NCI-H2171 treated with DMSO at 0.1 percent for 48 hours (cell line): ENCODE measurements around the gene TMEM47.
A peak's percentile ranks its signal among the peaks of the same experiment; 100 is the strongest.

Experiments used
- DNase-seq: peaks from one replicate; lab custom pipeline; 2025; lab: John Stamatoyannopoulos, UW

The TMEM47 gene

DNA sequence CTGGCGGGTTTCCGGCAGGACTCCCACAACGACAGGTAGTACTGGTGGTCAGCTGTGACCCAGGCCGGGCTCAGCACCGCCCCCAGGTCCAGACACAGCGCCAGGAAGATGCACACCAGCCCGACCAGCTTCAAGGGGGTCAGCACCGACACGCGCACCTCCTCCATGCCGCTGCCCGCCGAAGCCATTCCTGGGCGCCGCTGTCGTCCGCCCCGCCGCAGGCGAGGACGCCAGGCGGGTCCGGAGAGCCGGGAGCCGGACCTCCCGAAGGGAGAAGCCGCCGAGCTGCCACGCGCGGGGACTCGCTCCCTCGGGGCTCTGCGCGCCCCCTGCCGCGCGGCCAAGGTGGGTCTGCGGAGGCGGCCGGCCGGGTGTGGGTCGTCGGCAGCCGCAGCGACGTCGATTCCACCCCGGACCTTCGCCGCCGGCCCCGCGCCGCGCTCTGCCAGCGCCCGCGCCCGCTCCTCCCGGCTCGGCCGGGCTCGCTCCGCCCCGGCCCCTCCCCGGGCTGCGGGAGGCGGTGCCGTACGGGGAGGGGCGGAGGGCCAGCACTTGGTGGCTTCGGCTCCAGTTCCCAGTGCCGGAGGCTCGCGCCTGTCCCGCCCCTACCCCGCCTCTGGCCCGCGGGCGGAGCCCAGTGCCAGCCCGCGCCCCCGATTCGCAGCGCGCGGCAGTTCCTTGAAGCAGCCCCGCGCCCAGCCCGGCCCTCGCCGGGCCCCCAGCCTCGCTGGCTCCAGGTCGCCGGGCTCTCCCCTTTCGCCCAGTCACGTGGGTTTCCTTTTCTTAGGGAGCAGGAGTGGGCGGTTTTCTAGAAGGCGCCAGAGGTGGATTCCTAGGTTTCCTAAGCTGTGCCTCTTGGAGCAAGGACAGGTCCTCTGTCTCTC lies at the start of gene TMEM47:
Gene TMEM47, minus strand, starts transcription at position 444 of the 884 bp plus-strand sequence. Its CDS starts 256 bp downstream, at position 188.
- DNase-seq: peak; percentile 15

DNA sequence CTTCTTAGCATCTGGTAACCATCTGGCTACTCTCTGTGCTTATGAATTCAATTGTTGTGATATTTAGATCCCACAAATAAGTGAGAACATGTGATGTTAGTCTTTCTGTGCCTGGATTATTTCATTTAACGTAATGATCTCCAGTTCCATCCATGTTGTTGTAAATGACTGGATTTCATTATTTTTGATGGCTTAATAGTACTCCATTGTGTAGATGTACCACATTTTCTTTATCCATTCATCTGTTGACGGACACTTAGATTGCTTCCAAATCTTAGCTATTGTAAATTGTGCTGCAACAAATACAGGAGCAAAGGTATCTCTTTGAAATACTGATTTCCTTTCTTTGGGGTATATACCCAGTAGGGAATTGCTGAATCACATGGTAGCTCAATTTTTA lies 30.0 kb upstream of the TMEM47 start:
- no peak for DNase-seq

DNA sequence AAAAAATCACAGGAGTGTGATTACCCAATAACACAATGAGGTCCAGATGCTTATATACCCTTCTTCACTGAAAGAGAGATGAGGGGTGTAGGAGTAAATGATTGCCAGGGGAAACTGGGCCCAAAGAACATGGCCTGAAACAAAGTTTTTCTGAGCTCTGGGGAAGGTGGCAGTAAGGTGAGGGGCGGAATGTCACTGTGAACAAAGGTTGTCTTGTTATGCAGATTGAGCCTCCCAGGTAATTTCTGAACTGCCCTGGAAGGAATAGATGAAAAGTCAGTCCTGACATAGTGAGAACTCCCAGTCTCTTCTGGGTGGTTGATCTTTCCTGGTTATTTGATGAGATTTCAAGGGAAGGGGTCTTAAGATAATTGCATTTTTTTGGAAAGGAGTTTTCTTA lies 2.5 kb upstream of the TMEM47 start:
- DNase-seq: no peak

DNA sequence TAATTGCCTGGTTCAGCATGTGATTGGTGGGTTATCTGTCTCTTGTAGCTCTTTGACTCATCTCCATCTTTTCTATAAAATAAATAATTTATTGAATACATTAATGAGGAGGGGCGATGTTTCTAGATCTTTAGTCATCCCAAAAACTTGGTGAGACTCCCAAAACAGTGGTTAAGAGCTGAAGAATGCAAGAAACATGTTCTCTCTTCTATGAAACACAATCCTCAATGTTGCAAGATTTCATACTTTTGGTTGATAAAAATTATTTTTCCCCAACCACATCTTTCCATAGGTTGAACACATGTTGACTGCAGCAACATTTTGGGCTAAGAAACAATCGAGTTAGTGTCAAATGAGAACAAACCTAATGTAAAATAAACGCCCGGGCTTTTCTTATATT lies 1.2 kb upstream of the TMEM47 start:
- no peak for DNase-seq

DNA sequence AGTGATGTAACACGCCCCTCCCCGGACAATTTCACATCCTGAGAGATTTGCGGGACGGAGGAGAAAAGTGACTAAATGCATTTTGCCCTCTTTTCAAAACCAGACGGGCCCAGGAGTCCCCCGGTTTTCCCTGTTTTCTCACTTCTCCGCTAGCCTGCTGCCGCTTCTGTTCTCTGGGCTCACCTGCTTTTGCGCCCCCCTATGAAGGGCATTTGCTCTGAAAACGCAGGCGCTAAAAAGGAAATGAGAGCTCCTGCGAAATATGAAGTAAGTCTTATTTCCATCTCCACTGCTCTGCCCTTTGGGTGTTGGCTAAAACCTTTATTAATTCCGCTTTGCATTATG lies 613 bp upstream of the TMEM47 start:
- no peak for DNase-seq

DNA sequence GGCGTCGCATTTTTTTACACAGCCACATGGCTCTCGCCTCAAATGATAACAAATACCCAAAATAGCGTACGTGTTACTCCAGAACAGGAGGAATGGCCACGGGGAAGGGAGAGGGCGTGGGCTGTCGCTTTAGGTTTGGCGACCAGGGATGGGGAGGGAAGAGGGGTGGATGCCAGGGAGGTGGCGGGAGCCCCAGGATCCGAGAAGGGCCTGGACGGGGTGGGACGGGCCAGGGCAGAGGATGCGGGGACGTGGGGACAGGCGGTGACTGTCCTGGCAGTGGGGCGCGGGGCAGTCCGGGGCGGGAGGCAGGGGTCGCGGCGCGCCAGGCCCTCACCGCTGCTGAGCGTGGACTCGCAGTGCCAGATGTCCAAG lies 631 bp downstream of the TMEM47 start:
- no peak for DNase-seq

DNA sequence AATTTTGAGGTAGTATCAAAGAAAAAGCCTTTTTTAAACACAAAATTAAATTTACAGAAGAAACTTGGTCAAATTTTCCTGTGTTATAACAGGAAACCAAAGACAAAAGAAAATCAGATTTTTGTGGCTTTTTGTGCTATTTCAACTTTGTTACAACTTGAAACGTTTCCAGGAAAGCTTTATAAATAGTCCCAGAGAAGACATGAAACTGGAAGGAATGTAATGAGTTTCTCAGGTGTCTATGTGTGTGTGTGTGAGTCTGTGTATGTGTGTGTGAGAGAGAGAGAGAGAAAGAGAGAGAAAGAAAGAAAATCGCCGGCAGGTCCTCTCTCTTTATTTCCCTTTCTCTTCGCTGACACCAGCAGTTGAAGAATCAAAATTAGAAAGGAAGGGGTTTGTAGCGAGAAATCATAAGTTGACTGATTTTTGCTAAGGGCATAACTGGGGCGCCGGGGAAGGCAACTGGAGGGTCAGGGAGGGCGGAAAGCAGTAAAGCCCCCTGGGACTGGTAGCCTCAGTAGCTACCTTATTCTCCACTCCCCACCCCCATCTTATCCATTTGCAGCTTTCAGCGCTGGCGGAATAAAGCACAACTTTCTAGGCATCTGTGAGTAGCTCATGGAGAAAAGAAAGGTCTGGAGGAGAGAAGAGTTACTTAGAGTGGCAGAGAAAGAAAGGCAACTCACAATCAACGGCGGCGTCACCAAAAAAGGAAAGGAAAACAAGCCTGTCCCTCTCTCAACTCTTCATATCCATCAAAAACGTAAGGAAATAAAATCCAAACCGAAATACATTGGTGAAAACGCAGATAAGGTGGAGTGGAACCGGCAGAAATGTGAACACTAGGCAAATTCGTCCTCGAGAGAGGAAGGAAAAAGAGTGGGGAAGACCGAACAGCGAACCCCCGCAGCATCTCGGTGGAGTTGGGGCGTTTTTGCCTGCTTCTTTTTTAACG lies 1.3 kb downstream of the TMEM47 start:
- DNase-seq: no peak

DNA sequence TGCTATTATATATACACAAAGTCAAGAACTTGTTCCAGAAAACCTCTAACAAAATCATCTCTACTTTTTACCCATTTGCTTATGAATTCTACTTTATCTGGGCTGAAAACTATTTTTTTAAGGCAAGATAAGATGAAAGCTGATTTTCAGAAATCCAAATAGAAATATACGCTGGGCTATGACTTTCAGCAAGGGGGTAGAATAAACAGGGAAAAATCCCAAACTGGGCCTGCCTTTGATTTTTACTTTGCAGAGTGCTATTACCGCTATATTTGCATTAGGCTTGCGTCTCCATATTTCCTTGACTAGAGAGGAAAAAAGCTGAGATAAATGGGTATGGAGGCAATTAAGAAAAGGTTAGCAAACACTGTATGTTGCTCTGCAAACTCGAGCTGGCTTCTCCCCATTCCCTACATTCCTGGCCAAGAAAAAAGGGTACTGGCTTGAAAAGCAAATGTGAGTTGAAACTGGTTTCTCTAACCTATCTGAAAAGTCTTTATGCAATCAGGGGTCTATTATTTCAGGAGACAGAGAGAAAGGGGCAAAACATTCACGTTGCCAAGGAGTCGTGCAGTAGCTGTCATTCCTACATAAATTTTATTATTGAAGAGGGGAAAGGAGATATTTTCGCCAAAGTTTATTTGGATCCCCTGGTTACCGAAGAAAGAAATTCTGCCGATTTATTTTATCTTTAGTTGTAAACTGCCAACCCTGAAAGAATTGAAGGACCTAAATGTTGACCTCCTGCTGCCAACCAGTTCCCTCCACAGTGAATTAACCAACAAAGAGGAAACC lies 2.2 kb downstream of the TMEM47 start:
- DNase-seq: no peak

DNA sequence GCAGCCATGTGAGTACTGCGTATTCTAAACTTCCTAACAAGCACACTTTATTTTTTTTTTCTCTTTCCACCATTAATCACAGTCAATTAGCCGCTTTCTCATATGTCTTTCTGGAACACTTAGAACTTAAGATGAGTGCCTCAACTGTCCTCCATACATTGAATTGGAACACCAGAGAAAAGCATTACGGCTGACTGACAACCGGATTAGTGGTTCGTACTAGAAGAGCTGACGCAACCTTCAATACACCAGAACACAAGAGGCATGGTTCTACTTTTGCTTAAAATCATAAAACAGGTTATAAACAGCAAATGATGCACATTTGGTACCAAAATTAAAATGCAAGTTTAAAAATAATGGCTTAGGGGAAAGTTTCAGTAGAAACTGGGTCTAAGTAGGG lies 3.3 kb downstream of the TMEM47 start:
- DNase-seq: no peak

DNA sequence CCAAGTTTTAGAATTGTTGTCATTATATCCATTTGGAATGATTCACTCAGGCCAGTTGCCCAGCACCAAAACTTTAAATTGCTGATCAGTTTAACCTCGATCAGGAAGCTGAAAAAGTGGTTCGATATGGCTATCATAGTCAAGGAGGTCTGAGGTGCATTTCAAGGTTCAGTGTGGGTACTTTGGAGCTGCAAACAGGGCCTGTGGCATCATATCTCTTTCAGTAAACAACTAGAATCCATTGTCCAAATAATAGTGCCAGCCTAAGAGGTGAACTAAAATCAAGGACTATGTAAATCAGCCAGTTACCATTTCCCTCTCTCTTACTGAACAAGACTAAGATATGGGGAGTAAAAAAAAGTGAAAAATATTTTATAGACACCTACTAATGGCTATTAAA lies 14.2 kb downstream of the TMEM47 start:
- DNase-seq: no peak

DNA sequence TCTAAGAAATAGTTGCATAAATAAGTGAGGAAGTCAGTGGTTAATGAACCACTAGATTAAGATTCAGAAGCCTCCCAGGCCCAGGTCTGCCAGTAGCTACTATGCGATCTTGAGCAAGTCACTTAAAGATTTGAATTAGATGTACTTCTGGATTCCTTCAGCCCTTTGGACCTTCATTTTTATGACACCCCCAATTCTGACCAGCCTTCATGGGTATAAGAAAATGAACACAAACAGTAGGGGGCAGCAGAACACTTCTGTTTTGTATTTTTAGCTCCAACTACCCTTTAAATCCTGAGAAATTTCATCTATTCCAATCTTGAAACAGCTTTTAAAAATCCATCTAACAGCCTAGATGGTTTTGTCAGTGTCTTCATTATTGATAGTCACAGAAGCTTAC lies 19.0 kb downstream of the TMEM47 start:
- DNase-seq: peak; percentile 0

DNA sequence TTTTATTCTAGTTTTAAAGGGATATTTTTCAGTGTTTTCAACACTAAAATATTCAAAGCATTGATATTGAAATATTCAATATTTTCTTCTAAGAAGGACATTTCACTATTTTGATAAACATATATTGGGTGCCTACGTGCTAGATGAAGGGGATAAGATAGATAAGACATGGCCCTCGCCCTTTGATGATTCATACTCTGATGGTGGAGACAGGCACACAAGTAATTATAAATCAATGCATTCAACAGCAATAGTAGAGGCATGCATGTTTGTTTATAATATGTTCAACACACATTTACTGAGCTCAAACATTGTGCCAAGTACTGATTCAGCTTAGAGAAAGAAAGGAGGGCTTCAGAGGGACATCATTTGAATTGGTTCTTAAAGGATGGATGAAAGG lies 22.7 kb downstream of the TMEM47 start:
- DNase-seq: no peak

DNA sequence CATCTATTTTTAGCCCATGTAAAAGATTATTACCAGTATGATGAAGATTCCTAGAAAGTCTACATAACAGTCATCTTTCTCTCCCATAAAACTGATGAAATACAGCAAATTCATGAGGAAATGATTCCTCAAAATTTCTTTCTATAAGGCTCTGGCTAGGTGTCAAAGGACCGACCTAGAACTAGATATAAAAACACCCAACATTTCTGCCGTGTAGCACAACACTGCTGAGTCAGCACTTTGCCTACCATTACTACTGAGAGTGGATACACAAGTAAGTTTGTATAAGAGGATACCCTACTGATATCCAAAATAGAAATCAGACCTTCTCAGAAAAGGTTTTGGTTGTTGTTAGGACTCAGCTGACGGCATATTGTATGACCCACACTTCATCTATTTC lies 24.7 kb downstream of the TMEM47 start:
- DNase-seq: no peak

DNA sequence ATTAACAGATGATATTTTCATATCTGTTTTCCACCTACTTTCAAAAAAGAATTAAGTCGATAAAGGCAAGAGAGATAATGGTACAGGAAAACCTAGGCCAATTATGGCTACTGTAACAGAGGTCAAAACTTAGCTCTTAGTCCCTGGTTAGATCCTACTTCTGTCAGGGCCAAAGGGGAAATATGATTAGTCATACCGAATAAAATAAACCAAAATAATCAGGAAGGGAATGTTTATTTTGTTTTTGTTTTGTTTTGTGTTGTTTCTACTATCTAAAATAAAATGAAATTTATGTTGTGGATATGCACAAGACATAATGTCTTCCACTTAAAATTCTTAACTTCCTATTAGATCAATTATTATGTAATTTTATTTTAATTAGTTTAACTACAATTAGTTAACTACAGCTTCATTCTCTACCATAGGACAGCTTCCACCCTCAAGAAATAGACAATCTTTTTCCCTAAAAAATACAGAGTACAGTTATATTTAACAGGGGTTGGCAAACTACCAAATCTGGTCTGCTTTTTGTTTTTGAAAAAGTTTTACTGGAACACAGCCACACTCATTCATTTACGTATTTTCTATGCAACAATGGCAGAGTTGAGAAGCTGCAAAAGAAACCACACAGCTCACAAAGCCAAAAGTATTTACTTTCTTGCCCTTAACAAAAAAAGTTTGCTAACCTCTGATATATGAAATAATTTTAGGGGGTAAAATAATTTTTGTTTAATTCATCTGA lies 25.4 kb downstream of the TMEM47 start:
- DNase-seq: no peak

DNA sequence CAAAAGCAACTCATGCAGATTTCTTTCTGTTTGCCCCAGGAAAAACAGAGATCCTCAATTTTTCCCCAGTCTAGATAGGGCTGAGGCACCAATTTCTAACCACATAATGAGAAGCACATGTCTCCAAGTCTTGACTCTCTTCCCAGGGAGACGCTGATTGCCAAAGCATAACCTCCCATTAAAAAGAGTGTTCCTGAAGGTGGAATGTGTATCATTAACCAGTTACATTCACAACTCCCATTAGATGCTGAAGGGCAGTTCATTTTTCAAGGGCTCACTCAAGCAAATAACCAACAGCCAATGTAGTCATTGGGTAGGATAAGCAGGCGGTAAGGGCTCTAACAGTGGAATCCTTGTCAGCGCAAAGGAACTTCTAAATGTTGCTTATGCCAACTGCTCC lies 27.5 kb downstream of the TMEM47 start:
- DNase-seq: no peak

DNA sequence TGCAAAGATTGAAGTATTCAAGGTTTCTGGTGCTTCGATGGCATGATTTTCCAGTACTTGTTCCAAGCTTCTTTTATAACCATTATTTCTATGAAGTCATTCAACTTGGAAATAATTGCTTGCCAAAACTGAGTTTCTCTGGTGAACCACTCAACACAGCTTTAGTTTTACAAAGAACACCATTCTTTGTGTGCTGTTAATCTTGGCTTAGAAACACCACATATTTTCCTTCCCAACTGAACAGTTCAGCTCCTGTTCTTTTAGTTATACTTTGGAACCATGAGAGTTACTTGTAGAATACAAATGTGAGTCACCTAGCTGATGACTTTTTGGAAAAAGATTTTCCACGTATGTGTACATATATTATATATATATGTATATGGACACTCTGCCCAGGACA lies 32.7 kb downstream of the TMEM47 start:
- DNase-seq: no peak

DNA sequence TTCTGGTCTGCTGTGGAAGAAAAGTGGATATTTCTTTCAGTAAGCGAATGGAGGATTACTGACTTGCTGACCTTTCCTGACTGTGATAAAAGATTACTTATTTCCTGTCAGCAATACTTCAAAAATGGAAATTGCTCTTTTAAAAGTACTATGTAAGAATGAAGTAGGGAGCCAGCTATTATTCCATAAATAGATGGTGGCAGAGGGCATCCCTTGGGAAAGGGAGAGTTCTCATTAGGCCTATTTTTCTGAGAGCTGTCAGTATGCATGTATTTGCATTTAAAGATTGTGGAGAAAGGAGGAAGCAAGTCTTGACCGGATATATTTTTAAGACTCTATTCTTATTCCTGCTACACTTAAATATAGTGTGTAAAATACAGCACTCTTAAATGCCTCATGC lies 37.2 kb downstream of the TMEM47 start:
- DNase-seq: no peak

DNA sequence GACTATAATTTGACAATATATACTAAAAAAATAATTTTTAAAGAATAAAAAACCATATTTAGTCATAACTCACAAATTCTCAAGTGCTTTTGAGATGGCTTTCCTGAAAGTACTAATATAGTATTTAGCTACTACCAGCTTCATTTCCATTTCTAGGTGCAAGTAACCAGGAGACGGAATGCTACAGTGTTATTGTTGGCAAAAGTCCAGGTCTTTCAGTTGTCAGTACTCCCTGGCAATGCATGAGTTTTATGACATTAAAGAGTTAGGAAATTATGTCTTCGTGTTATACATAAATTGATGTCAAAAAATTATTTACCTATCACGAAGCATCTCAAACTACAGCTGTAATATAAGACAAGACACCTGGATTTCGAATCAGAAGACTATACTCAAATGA lies 45.0 kb downstream of the TMEM47 start:
- DNase-seq: no peak

DNA sequence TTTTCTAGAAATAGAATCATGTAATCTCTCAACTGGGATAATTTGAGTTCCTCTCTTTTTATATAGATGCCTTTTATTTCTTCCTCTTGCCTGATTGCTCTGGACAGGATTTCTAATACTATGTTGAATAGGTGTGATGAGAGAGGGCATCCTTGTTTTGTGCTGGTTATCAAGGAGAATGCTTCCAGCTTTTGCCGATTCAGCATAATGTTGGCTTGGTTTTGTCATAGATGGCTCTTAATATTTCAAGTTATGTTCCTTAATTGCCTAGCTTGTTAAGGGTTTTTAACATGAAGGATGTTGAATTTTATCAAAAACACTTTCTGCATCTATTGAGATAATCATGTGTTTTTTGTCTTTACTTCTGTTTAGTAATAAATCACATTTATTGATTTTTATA lies 58.7 kb downstream of the TMEM47 start:
- no peak for DNase-seq

DNA sequence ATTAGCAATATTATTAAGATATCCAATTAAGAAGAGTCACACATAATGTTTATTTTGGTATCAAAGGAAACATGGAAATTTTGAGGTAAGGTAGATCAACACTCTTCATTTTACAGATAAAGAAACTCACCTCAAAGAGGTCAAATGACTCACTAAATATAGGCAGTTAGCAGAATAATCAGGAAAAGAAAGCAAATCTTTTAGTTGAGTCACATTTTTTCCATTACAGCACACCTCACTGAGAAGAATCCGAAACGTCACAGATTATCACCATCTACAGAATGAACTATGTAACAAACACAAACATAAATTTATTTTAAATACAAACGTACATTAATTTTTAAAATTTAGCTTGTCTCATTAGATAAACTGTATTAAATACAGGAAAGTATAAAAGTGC lies 70.1 kb downstream of the TMEM47 start:
- DNase-seq: no peak

DNA sequence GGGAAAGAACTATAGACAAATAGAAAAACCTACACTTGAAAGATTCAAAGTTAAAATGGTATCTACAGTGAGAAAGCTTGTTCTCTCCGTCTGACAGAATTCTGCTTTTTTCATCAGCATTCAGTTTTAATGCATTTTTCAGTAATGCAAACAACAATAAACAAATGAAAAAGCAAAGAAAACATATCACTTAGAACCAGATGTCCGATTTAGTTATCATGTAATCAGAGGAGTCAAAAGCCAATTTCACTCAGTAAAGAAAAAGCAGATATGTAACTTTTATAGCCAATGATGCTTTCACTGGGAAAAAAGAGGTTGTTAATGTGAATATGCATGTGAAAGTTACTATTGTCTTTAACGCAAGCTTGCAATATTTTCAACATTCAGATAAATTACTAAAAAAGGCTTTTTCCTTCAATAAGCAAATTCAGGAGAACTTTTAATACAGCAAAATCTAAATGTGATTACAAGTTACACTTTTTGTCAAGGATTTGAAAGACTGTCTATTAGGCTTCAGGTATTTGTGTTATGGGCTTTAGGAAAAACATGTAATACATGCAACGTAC lies 70.7 kb downstream of the TMEM47 start:
- no peak for DNase-seq
